ENCODE measurements around the gene MBNL1.

DNA sequence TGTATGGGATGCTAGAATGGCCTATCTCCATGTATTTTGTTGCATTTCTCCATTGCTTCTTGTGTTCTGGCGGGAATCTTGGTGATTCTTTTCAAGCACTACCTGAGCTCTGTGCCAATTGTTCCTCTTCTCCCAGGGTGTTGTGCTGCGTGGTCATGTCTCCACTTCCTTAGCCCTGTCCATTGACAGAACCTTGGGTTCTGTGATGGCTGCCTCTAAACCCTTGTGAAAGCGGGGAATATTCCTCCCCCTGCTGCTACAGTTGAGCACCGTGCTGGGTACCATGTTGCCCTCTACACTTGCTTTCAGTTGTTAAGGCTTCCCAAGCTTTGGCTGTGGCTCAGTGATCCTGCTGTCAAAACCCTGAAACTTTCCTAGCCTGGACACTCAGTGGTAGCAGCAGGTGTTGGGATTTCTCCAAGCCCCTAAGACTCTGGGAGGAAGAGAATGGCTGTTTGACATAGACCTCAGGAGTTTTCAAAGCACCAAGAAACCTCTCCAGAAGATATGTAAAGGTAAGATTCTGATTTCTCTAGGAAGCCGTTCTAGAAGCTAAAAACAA, 69.5 kb downstream of the MBNL1 start:
- TF ChIP-seq, protein P1, sequence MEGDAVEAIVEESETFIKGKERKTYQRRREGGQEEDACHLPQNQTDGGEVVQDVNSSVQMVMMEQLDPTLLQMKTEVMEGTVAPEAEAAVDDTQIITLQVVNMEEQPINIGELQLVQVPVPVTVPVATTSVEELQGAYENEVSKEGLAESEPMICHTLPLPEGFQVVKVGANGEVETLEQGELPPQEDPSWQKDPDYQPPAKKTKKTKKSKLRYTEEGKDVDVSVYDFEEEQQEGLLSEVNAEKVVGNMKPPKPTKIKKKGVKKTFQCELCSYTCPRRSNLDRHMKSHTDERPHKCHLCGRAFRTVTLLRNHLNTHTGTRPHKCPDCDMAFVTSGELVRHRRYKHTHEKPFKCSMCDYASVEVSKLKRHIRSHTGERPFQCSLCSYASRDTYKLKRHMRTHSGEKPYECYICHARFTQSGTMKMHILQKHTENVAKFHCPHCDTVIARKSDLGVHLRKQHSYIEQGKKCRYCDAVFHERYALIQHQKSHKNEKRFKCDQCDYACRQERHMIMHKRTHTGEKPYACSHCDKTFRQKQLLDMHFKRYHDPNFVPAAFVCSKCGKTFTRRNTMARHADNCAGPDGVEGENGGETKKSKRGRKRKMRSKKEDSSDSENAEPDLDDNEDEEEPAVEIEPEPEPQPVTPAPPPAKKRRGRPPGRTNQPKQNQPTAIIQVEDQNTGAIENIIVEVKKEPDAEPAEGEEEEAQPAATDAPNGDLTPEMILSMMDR (IDR thresholded peaks at IDR 0.05), result no peak
- TF ChIP-seq EZH2 (IDR thresholded peaks at IDR 0.05), result no peak
- no peak for TF ChIP-seq EZH2phosphoT487 (IDR thresholded peaks at IDR 0.05)

Data from neural progenitor cell (in vitro differentiated cells).